OCI-LY1 (cell line): Measurements from ENCODE around the gene C17orf50.
A peak's percentile ranks its signal among the peaks of the same experiment; 100 is the strongest.

Source experiments
- H2AFZ ChIP-seq: fragments of 200-600 bp; sonication (generic), shearing (Covaris generic); 2 replicates; pipeline ENCODE4 v1.6.0; 2014; ENCODE audit warnings: antibody characterized with exemption, mild to moderate bottlenecking, low read length
- H3F3A ChIP-seq: fragments of 200-600 bp; sonication (generic), shearing (Covaris generic); 2 replicates; pipeline ENCODE4 v1.6.0; 2014; ENCODE audit warnings: mild to moderate bottlenecking, antibody characterized with exemption, low read length, moderate library complexity; ENCODE audit not compliant: insufficient read depth
- H3K27ac ChIP-seq: fragments of 200-600 bp; sonication (generic); 2 replicates; pipeline ENCODE4 v1.5.1; 2014; ENCODE audit warnings: low read length, mixed run types, mild to moderate bottlenecking, low read depth; ENCODE audit not compliant: poor library complexity, severe bottlenecking
- H3K27me3 ChIP-seq: fragments of 200-600 bp; sonication (generic); 2 replicates; pipeline ENCODE4 v1.6.0; 2014; ENCODE audit warnings: antibody characterized with exemption, mild to moderate bottlenecking, low read length, moderate library complexity; ENCODE audit not compliant: insufficient read depth
- H3K36me3 ChIP-seq: fragments of 200-600 bp; sonication (generic); 2 replicates; pipeline ENCODE4 v1.6.1; 2014; ENCODE audit warnings: mild to moderate bottlenecking, antibody characterized with exemption, low read length, moderate library complexity, mixed read lengths; ENCODE audit not compliant: insufficient read depth
- H3K4me1 ChIP-seq: fragments of 200-600 bp; sonication (generic); 2 replicates; pipeline ENCODE4 v1.5.1; 2014; ENCODE audit warnings: mild to moderate bottlenecking, low read length, moderate library complexity; ENCODE audit not compliant: insufficient read depth, severe bottlenecking
- H3K4me2 ChIP-seq: fragments of 200-600 bp; sonication (generic), shearing (Covaris generic); 2 replicates; pipeline ENCODE4 v1.6.1; 2014; ENCODE audit warnings: low read length
- H3K4me3 ChIP-seq: fragments of 200-600 bp; sonication (generic); 2 replicates; pipeline ENCODE4 v1.5.1; 2014; ENCODE audit warnings: low read length, low read depth, mild to moderate bottlenecking, mixed read lengths; ENCODE audit not compliant: poor library complexity, severe bottlenecking
- H3K79me2 ChIP-seq: fragments of 200-600 bp; shearing (Covaris generic); 2 replicates; pipeline ENCODE4 v1.6.1; 2016; ENCODE audit warnings: mixed run types, low read length, mixed read lengths; ENCODE audit not compliant: insufficient read depth
- H3K9ac ChIP-seq: fragments of 200-600 bp; sonication (generic), shearing (Covaris generic); 2 replicates; pipeline ENCODE4 v1.6.1; 2014; ENCODE audit warnings: mild to moderate bottlenecking, low read length, mixed read lengths
- H3K9me2 ChIP-seq: fragments of 200-600 bp; sonication (generic), shearing (Covaris generic); 2 replicates; pipeline ENCODE4 v1.6.1; 2014; ENCODE audit warnings: low read depth, mild to moderate bottlenecking, low read length, mixed read lengths
- H3K9me3 ChIP-seq: fragments of 200-600 bp; shearing (Covaris generic); 2 replicates; pipeline ENCODE4 v1.6.1; 2014; ENCODE audit warnings: low read length, mixed read lengths
- H4K20me1 ChIP-seq: fragments of 200-600 bp; sonication (generic), shearing (Covaris generic); 2 replicates; pipeline ENCODE4 v1.6.0; 2016; ENCODE audit warnings: mild to moderate bottlenecking, low read length; ENCODE audit not compliant: insufficient read depth
- CTCF ChIP-seq: fragments of 200-600 bp; sonication (generic), shearing (Covaris generic); IDR thresholded peaks from 2 replicates; pipeline ENCODE4 v1.5.1; 2017; ENCODE audit warnings: mild to moderate bottlenecking, antibody characterized with exemption, low read length, moderate library complexity, mixed read lengths
- EZH2 ChIP-seq: fragments of 200-600 bp; sonication (generic), shearing (Covaris generic); IDR thresholded peaks from 2 replicates; pipeline ENCODE4 v1.8.0; 2017; ENCODE audit warnings: borderline replicate concordance, mixed run types, mild to moderate bottlenecking, antibody characterized with exemption, low read length, moderate library complexity, mixed read lengths

The C17orf50 gene

DNA sequence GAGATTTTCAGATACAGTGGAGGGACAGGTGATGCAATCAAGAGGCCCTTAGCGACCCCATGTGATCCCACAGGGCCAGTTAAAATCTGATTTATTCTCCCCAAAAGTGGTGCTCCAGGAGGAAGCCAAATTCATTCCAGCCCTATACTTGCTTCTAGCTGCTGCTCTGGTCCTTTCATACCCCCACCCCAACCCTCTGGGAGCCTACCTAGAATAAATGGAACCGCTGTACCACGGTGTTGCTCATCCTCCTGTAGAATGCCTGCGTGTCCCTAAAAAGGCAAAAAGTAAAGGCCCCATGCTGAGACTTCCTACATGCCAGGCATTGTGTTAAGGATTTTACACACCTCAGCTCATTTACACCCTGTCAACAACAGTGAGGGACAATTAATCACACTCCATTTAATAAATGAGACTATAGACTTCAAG is 31.3 kb upstream of the C17orf50 start:
- Histone ChIP-seq H3K36me3 (peaks cover 14% of the 10 kb centered on the region; the same call in 1 of the 2 replicates), H3F3A (no peaks in the 10 kb centered on the region), H4K20me1 (no peaks in the 10 kb centered on the region), H3K9ac (no peak overlapping the region), H3K4me3 (no peak overlapping the region), H3K9me3 (no peaks in the 10 kb centered on the region), H3K4me2 (no peak overlapping the region), H3K27me3 (no peaks in the 10 kb centered on the region; the same call in none of the 2 replicates), H3K4me1 (peaks cover 19% of the 10 kb centered on the region), H3K79me2 (no peaks in the 10 kb centered on the region), H2AFZ (no peak overlapping the region), H3K9me2 (no peaks in the 10 kb centered on the region), H3K27ac (no peak overlapping the region)
- TF ChIP-seq EZH2 (no peak), CTCF (no peak)

DNA sequence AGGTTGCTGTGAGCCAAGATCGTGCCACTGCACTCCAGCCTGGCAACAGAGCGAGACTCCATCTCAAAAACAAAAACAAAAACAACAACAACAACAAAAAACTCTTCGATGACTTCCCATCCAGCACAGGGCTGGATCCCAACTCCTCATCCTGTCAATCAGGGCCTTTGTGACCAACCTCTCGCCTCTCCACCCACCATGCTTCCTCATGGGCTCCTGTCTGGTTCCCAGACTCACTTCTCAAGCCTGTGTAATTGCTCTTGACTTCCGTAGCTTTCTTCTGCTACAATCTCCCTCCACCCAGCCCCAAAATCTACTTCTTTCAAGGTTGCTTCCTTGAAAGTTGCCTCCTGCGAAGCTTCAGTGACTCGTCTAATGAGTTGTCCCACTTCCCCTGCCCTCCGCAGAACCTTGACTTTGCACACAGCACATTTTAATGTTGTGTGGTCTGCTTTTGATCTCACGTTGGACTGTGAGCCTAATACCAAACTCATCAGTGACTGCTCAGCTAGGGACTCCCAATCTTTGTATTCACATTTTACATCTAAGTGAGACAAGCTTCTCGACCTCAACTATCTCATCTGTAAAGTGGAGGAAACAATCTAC is 30.2 kb upstream of the C17orf50 start:
- TF ChIP-seq CTCF = no peak
- TF ChIP-seq EZH2 = no peak
- Histone ChIP-seq H3K4me3 (no peak overlapping the region), H3K27ac (no peak overlapping the region), H3K9ac (no peak overlapping the region), H3K36me3 (peaks cover 3% of the 10 kb centered on the region; the same call in 1 of the 2 replicates), H3K4me2 (no peak overlapping the region), H3K4me1 (peaks cover 19% of the 10 kb centered on the region), H3K9me2 (no peaks in the 10 kb centered on the region), H3F3A (no peaks in the 10 kb centered on the region), H4K20me1 (no peaks in the 10 kb centered on the region), H3K27me3 (no peaks in the 10 kb centered on the region; the same call in none of the 2 replicates), H3K79me2 (no peaks in the 10 kb centered on the region), H2AFZ (no peak overlapping the region), H3K9me3 (no peaks in the 10 kb centered on the region)

DNA sequence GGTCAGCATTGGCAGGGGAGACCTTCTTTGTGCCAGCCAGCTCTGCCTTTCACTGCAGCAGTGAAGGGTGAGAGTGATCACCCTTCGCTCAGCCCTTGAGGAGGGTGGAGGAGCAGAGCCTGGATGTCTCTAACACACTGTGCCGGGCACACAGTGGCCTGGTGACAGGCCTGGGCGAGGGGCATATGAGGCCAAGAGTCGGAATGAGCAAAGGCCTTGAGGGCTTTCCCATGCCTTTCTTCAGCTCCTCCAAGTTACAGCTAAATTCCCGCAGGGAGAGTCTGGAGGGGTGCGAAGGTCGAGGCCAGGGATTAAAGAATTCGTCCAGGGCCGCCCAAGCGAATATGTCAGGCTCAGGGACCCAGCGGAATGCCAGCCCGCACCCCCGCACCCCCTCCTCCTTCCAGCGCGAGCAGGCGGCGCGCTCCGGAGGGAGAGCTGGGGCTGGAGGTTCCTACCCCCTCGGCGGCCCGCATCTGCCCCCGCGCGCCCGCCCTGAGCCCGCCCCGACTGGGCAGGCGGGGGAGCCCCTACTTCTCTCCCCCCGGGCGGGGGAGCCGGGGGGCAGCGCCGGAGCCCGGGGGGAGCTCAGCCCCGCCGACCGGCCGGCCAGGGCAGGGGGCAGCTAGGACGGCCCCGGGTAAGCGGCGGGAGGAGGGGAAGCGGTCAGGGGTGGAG is 29.3 kb upstream of the C17orf50 start, which contains the start of gene RASL10B:
TSS of gene RASL10B (plus strand) at position 401 of the 678 bp plus-strand sequence. CDS start 3,546 bp downstream, outside the sequence.
- Histone ChIP-seq H3K27me3 (no peaks in the 10 kb centered on the region; the same call in none of the 2 replicates), H3K27ac (no peak within 1 kb of the TSS), H3K4me1 (peaks cover 15% of the 10 kb centered on the region), H4K20me1 (no peaks in the 10 kb centered on the region), H3K79me2 (no peaks in the 10 kb centered on the region), H2AFZ (no peak within 1 kb of the TSS), H3K9me3 (no peaks in the 10 kb centered on the region), H3K4me2 (peak within 1 kb of the TSS; percentile 56), H3K36me3 (no peaks in the 10 kb centered on the region), H3K4me3 (peak within 1 kb of the TSS; percentile 57), H3K9me2 (no peaks in the 10 kb centered on the region), H3F3A (no peaks in the 10 kb centered on the region), H3K9ac (peak within 1 kb of the TSS; percentile 44; the same call in 1 of the 2 replicates)
- no peak for TF ChIP-seq EZH2
- no peak for TF ChIP-seq CTCF
